ENCODE measurements around the gene GAS6.

DNA sequence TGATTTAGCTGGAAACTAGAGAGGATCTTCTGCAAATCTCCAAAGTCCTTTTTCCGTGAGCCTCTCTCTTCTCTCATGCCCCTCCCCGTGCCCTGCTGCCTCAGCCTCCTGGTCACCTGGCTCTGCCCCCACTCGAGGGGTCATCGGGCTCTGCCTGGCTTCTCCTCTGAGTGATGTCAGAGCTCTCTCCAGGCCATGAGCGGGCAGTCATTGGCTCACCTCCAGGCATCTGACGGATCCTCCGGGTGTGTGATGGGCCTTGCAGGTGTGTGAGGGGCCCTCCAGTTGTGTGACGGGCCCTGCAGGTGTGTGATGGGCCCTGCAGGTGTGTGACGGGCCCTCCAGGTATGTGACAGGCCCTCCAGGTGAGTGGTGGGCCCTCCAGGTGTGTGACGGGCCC, 10.3 kb upstream of the GAS6 start:
- TF ChIP-seq SMARCE1 (IDR thresholded peaks at IDR 0.05) (no peak), CEBPB (tag; IDR thresholded peaks at IDR 0.05) (no peak), ZNF253 (CRISPR knock-in tag; conservative IDR thresholded peaks at IDR 0.05) (no peak), SLC30A9 (CRISPR knock-in tag; IDR thresholded peaks at IDR 0.05) (no peak), NR2C2 (CRISPR knock-in tag; IDR thresholded peaks at IDR 0.05) (no peak), NR2C2 (tag; IDR thresholded peaks at IDR 0.05) (no peak), DACH1 (IDR thresholded peaks at IDR 0.05; ENCODE audit: partially characterized antibody) (no peak), SAFB (IDR thresholded peaks at IDR 0.05; ENCODE audit: borderline replicate concordance, low read depth, low read length) (no peak), POLR2AphosphoS5 (IDR thresholded peaks at IDR 0.05; ENCODE audit: control insufficient read depth, insufficient read depth, low read depth, low read length) (no peak), SMC3 (conservative IDR thresholded peaks at IDR 0.05; ENCODE audit: insufficient read depth, low read depth, low read length) (no peak), HNRNPH1 (optimal IDR thresholded peaks at IDR 0.05; ENCODE audit: low read depth, low read length) (no peak), SREBF2 (CRISPR knock-in tag; IDR thresholded peaks at IDR 0.05) (no peak)
- TF ChIP-seq, protein P1, sequence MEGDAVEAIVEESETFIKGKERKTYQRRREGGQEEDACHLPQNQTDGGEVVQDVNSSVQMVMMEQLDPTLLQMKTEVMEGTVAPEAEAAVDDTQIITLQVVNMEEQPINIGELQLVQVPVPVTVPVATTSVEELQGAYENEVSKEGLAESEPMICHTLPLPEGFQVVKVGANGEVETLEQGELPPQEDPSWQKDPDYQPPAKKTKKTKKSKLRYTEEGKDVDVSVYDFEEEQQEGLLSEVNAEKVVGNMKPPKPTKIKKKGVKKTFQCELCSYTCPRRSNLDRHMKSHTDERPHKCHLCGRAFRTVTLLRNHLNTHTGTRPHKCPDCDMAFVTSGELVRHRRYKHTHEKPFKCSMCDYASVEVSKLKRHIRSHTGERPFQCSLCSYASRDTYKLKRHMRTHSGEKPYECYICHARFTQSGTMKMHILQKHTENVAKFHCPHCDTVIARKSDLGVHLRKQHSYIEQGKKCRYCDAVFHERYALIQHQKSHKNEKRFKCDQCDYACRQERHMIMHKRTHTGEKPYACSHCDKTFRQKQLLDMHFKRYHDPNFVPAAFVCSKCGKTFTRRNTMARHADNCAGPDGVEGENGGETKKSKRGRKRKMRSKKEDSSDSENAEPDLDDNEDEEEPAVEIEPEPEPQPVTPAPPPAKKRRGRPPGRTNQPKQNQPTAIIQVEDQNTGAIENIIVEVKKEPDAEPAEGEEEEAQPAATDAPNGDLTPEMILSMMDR (IDR thresholded peaks at IDR 0.05 in 2 of 3, conservative IDR thresholded peaks at IDR 0.05 in 1 of 3; ENCODE audit: insufficient read depth in 2 of 3, low read depth in 1 of 3, low read length in 3 of 3) = no peak

All from K562 (cell line).